NCI-H2107 treated with DMSO at 0.1 percent for 48 hours (cell line): ENCODE measurements around the gene DLGAP4.

Experiments
- DNase-seq: peaks from one replicate; lab custom pipeline; 2025; ENCODE audit not compliant: unreplicated experiment; lab: John Stamatoyannopoulos, UW

DLGAP4 gene

GRCh38 chr20:36526521-36527011 lies 220.4 kb downstream of the DLGAP4 start:
- no peak for DNase-seq

GRCh38 chr20:36527331-36528125 lies 221.4 kb downstream of the DLGAP4 start:
- no peak for DNase-seq

GRCh38 chr20:36528176-36528874 lies 222.2 kb downstream of the DLGAP4 start:
- DNase-seq = no peak

- DNase-seq = no peak
Measured at GRCh38 chr20:36528875-36529417, 222.8 kb downstream of the DLGAP4 start.

- no peak for DNase-seq
Measured at GRCh38 chr20:36532388-36532787, 226.2 kb downstream of the DLGAP4 start.

- DNase-seq = no peak
Measured at GRCh38 chr20:36532822-36533221, 226.7 kb downstream of the DLGAP4 start.

GRCh38 chr20:36538026-36538722 lies 232.0 kb downstream of the DLGAP4 start:
- DNase-seq = no peak

GRCh38 chr20:36540551-36541211 lies 234.5 kb downstream of the DLGAP4 start:
- DNase-seq = no peak

- no peak for DNase-seq
Measured at GRCh38 chr20:36541227-36541767, 235.2 kb downstream of the DLGAP4 start, which contains the start of gene MYL9. Gene MYL9 (plus strand): TSS chr20:36541519. CDS start chr20:36544885, 3,366 bp downstream.

GRCh38 chr20:36541768-36542488 lies 235.8 kb downstream of the DLGAP4 start:
- DNase-seq = no peak

GRCh38 chr20:36542516-36543183 lies 236.5 kb downstream of the DLGAP4 start:
- no peak for DNase-seq

GRCh38 chr20:36543184-36544133 lies 237.3 kb downstream of the DLGAP4 start:
- DNase-seq = no peak

- DNase-seq = no peak
Measured at GRCh38 chr20:36544134-36545018, 238.2 kb downstream of the DLGAP4 start.

GRCh38 chr20:36546111-36546736 lies 240.1 kb downstream of the DLGAP4 start:
- DNase-seq = no peak

- DNase-seq = no peak
Measured at GRCh38 chr20:36547186-36548005, 241.3 kb downstream of the DLGAP4 start.

- no peak for DNase-seq
Measured at GRCh38 chr20:36548006-36548315, 241.8 kb downstream of the DLGAP4 start.
